Smooth muscle cell of the umbilical artery (primary cell): Measurements from ENCODE around the gene FNDC1. TPM values are rescaled to one million over a fixed set of nuclear protein-coding genes. Genes with fewer than 3 reads are reported as not detected.

ENCODE experiments used
- total RNA-seq: library from RNA; depleted of rRNA; stranded (reverse); fragments of >200 nt; gene quantifications from 2 replicates; pipeline ENCODE4 v1.2.3, GENCODE V29; 2014

Gene FNDC1
- 0.30 TPM in 1 of 2 replicates, not detected in the other for total RNA-seq

DNA sequence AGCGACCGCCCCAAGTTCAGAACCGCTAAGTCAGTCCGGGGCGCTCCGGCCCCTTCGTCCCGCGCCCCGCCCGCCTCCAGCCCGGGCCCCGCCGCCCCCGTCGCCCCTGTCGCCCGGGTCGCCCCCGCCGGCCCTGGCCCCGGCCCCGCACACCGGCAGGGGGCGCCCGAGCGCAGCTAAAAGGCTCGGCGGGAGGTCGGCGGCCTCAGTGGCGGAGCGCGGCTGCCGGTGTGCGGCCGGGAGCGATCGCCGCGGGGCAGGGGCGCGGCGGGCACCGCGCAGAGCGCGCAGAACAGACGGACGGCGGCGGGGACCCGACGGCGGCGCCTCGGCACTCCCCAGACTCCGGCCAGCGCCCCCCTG lies at the start of gene FNDC1:
Gene FNDC1, plus strand, starts transcription at position 208 of the 363 bp plus-strand sequence. CDS start 197 bp downstream, outside the sequence.

Other genes starting within 250 kb of the FNDC1 start
- 4.5 and 6.5 TPM in 2 replicates for gene RSPH3, start 169.2 kb upstream of the FNDC1 start, total RNA-seq
- not detected in 2 replicates for gene TAGAP, start 124.4 kb upstream of the FNDC1 start, total RNA-seq